Parathyroid adenoma (tissue), 2 donors: ENCODE measurements around the gene FLRT2.

Source experiments
- H2AFZ ChIP-seq: fragments of 300-600 bp; sonication (generic); one replicate; pipeline ENCODE4 v1.7.0; 2017; ENCODE audit warnings: antibody characterized with exemption, mild to moderate bottlenecking
- H3K27ac ChIP-seq: fragments of 300-600 bp; sonication (generic); one replicate; pipeline ENCODE4 v1.7.0; 2017
- H3K27me3 ChIP-seq: fragments of 300-600 bp; sonication (generic); one replicate; pipeline ENCODE4 v1.7.0; 2017; ENCODE audit warnings: low read length; ENCODE audit not compliant: control insufficient read depth, insufficient read depth
- H3K36me3 ChIP-seq: fragments of 300-600 bp; sonication (generic); one replicate; pipeline ENCODE4 v1.7.0; 2017; ENCODE audit warnings: low read length; ENCODE audit not compliant: control insufficient read depth, insufficient read depth
- H3K4me1 ChIP-seq: fragments of 300-600 bp; sonication (generic); one replicate; pipeline ENCODE4 v1.7.0; 2017; ENCODE audit warnings: control low read depth
- H3K4me2 ChIP-seq: fragments of 300-600 bp; sonication (generic); one replicate; pipeline ENCODE4 v1.7.0; 2017; ENCODE audit warnings: low read length
- H3K4me3 ChIP-seq: fragments of 300-600 bp; sonication (generic); one replicate; pipeline ENCODE4 v1.7.0; 2017; ENCODE audit warnings: low read depth, low read length
- H3K79me2 ChIP-seq: fragments of 300-600 bp; sonication (generic); one replicate; pipeline ENCODE4 v1.7.0; 2017; ENCODE audit warnings: control low read depth
- H3K9ac ChIP-seq: fragments of 300-600 bp; sonication (generic); one replicate; pipeline ENCODE4 v1.7.0; 2017; ENCODE audit warnings: mild to moderate bottlenecking
- H3K9me3 ChIP-seq: fragments of 300-600 bp; sonication (generic); one replicate; pipeline ENCODE4 v1.7.0; 2017; ENCODE audit warnings: low read length; ENCODE audit not compliant: control insufficient read depth
- TF ChIP-seq, protein P1 (sequence below): fragments of 300-600 bp; sonication (generic); IDR thresholded peaks from one replicate; pipeline ENCODE4 v1.7.0; 2017; ENCODE audit warnings: antibody characterized with exemption, mild to moderate bottlenecking
- donor health status: primary hyperparathyroidism.

Gene FLRT2

DNA sequence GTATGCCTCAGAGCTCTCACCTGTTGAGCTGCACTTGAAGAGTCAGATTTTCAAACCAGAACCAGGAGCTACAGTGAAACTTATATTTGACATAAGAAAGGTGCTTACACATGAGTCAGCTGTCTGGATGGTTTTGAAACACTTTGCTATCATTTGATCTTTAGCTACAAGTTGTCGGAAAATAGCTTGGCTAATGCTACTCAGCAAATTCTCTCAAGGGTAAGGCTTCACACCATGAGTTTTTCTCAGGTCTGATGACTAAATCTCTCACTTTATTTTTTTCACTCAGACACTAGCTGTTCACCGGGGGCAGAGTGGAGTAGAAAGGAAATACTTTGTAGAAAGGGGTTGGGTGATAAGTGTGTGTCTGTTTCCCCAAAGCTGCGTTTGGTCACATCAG is 171.8 kb downstream of the FLRT2 start:
- H3K27me3 ChIP-seq, result no peaks in the 10 kb centered on the region
- TF ChIP-seq, protein P1, sequence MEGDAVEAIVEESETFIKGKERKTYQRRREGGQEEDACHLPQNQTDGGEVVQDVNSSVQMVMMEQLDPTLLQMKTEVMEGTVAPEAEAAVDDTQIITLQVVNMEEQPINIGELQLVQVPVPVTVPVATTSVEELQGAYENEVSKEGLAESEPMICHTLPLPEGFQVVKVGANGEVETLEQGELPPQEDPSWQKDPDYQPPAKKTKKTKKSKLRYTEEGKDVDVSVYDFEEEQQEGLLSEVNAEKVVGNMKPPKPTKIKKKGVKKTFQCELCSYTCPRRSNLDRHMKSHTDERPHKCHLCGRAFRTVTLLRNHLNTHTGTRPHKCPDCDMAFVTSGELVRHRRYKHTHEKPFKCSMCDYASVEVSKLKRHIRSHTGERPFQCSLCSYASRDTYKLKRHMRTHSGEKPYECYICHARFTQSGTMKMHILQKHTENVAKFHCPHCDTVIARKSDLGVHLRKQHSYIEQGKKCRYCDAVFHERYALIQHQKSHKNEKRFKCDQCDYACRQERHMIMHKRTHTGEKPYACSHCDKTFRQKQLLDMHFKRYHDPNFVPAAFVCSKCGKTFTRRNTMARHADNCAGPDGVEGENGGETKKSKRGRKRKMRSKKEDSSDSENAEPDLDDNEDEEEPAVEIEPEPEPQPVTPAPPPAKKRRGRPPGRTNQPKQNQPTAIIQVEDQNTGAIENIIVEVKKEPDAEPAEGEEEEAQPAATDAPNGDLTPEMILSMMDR, result no peak
- H3K9me3 ChIP-seq, result no peaks in the 10 kb centered on the region
- peak overlapping the region; percentile 53 for H3K4me2 ChIP-seq
- no peak overlapping the region for H3K4me3 ChIP-seq
- H3K4me1 ChIP-seq, result no peaks in the 10 kb centered on the region
- no peaks in the 10 kb centered on the region for H3K36me3 ChIP-seq
- H3K79me2 ChIP-seq, result no peaks in the 10 kb centered on the region
- no peak overlapping the region for H3K9ac ChIP-seq
- no peak overlapping the region for H3K27ac ChIP-seq
- H2AFZ ChIP-seq, result no peak overlapping the region

DNA sequence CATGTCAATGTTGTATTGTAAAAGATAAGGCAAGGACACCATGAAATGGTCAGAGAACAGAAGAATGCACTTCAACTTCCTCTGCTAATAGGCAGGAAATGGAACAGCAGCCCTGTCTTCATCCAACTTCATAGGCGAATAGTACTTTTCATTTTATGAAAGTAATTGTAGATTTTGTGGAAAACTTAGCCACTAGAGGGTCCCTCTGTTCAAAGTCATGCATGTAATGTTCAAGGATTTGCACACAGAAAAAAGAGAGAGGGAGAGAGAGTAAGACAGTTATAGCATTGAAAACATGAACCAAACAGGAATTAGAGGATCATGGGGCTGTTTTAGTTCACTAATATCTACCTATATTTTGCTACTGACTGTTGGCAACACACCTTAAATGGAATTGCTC is 172.2 kb downstream of the FLRT2 start:
- no peaks in the 10 kb centered on the region for H3K9me3 ChIP-seq
- H3K4me3 ChIP-seq, result no peak overlapping the region
- H3K9ac ChIP-seq, result no peak overlapping the region
- H3K27ac ChIP-seq, result no peak overlapping the region
- H3K36me3 ChIP-seq, result no peaks in the 10 kb centered on the region
- H3K27me3 ChIP-seq, result no peaks in the 10 kb centered on the region
- H3K79me2 ChIP-seq, result no peaks in the 10 kb centered on the region
- no peaks in the 10 kb centered on the region for H3K4me1 ChIP-seq
- no peak overlapping the region for H2AFZ ChIP-seq
- TF ChIP-seq, protein P1, result no peak
- H3K4me2 ChIP-seq, result peak overlapping the region; percentile 53

DNA sequence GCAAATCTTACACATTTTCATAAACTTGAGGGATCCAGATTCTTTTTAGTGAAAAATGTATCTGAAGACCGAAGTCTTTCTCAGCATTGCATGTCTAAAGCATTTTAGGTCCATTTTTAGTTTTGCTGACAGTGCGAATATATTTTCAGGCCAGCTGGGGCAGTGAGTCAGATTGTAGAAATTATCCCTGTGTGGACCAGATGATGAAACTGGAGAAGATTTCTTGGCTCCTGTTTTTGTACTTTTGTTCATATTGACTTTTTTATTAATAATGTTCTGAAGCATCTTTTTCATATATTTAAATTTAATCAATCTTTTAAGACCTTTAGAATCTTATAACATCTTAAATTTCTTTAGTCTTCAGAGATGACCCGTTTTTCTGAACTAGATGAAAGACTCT is 173.1 kb downstream of the FLRT2 start:
- H3K9ac ChIP-seq, result no peak overlapping the region
- TF ChIP-seq, protein P1, result no peak
- no peaks in the 10 kb centered on the region for H3K27me3 ChIP-seq
- H3K4me3 ChIP-seq, result no peak overlapping the region
- no peak overlapping the region for H3K27ac ChIP-seq
- H3K4me2 ChIP-seq, result no peak overlapping the region
- no peaks in the 10 kb centered on the region for H3K9me3 ChIP-seq
- H3K36me3 ChIP-seq, result no peaks in the 10 kb centered on the region
- no peaks in the 10 kb centered on the region for H3K79me2 ChIP-seq
- H3K4me1 ChIP-seq, result no peaks in the 10 kb centered on the region
- no peak overlapping the region for H2AFZ ChIP-seq
